ENCODE measurements around the gene NUAK1. TPM values are rescaled to one million over a fixed set of nuclear protein-coding genes. Genes with fewer than 3 reads are reported as not detected.

NUAK1 gene
- polyA plus RNA-seq, 2 donors = 0.73 to 0.82 TPM

DNA sequence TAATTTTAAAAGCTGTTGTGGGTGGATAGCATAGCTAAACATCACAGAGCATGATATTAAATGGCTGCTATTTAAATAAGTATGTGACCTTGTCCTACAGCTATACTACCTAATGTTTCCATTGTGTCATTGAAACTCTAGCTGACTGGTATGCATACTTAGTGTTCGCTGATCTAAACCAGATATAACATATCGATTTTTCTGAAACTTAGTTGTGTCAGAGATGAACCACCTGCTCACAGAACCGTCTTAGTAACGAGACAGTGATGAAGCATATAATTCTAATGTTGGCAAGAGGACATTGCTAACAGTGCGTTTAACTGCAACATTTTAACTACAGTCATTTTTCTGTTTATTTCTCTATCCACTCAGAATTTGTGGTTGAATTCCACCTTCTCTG, 36.1 kb upstream of the NUAK1 start:
- Histone ChIP-seq H3K27me3 (ENCODE audit: control insufficient read depth in 1 of 2, insufficient read depth in 2 of 2, low read length in 2 of 2) (peaks cover 0 to 3% of the 10 kb centered on the region in 2 donors), H3K27ac (ENCODE audit: low read depth in 2 of 2, low read length in 1 of 2) (no peak overlapping the region), H3K4me3 (ENCODE audit: low read depth in 1 of 2, low read length in 2 of 2) (no peak overlapping the region), H3K9me3 (ENCODE audit: control insufficient read depth in 2 of 2, insufficient read depth in 1 of 2, low read depth in 1 of 2, low read length in 1 of 2) (no peaks in the 10 kb centered on the region), H3K4me1 (ENCODE audit: control insufficient read depth in 2 of 2, insufficient read depth in 2 of 2, low read length in 1 of 2) (peaks cover 0 to 2% of the 10 kb centered on the region in 2 donors), H3K36me3 (ENCODE audit: control insufficient read depth in 2 of 2, insufficient read depth in 2 of 2, low read length in 1 of 2) (no peaks in the 10 kb centered on the region)
- 77 to 79% methylated on average over 5 of the region's 5 CpGs for WGBS, 2 donors

DNA sequence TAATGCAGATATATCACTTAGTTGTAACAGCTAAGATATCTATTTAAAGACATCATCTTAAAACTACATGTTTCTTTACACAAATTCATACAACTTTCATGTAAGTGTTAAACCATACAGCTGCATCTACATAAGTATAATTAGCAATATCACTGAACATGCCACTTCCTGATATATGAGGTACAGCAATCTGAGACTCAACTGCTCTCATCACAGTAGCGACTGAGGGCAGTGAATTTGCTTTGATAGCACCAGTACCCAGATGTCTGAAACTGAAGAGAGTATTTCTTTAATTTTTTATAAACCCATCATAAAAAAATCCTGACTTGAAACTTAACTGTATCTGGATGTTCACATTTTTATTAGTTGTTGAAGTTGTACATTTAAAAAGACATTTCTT, 34.7 kb upstream of the NUAK1 start:
- H3K4me1 ChIP-seq (ENCODE audit: control insufficient read depth in 2 of 2, insufficient read depth in 2 of 2, low read length in 1 of 2) = no peaks in the 10 kb centered on the region
- H3K4me3 ChIP-seq (ENCODE audit: low read depth in 1 of 2, low read length in 2 of 2) = no peak overlapping the region
- peaks cover 0 to 2% of the 10 kb centered on the region in 2 donors for H3K9me3 ChIP-seq (ENCODE audit: control insufficient read depth in 2 of 2, insufficient read depth in 1 of 2, low read depth in 1 of 2, low read length in 1 of 2)
- 75 to 87% methylated on average over 1 of the region's 1 CpG for WGBS, 2 donors
- no peak overlapping the region for H3K27ac ChIP-seq (ENCODE audit: low read depth in 2 of 2, low read length in 1 of 2)
- H3K27me3 ChIP-seq (ENCODE audit: control insufficient read depth in 1 of 2, insufficient read depth in 2 of 2, low read length in 2 of 2) = peaks cover 0 to 3% of the 10 kb centered on the region in 2 donors
- no peaks in the 10 kb centered on the region for H3K36me3 ChIP-seq (ENCODE audit: control insufficient read depth in 2 of 2, insufficient read depth in 2 of 2, low read length in 1 of 2)

- 71 to 72% methylated on average over 4 of the region's 4 CpGs for WGBS, 2 donors
- Histone ChIP-seq H3K36me3 (ENCODE audit: control insufficient read depth in 2 of 2, insufficient read depth in 2 of 2, low read length in 1 of 2) (no peaks in the 10 kb centered on the region), H3K9me3 (ENCODE audit: control insufficient read depth in 2 of 2, insufficient read depth in 1 of 2, low read depth in 1 of 2, low read length in 1 of 2) (peaks cover 0 to 2% of the 10 kb centered on the region in 2 donors), H3K4me1 (ENCODE audit: control insufficient read depth in 2 of 2, insufficient read depth in 2 of 2, low read length in 1 of 2) (no peaks in the 10 kb centered on the region), H3K27me3 (ENCODE audit: control insufficient read depth in 1 of 2, insufficient read depth in 2 of 2, low read length in 2 of 2) (no peaks in the 10 kb centered on the region), H3K27ac (ENCODE audit: low read depth in 2 of 2, low read length in 1 of 2) (no peak overlapping the region), H3K4me3 (ENCODE audit: low read depth in 1 of 2, low read length in 2 of 2) (no peak overlapping the region)
Measured at GRCh38 chr12:106171117-106171750, 32.5 kb upstream of the NUAK1 start.

DNA sequence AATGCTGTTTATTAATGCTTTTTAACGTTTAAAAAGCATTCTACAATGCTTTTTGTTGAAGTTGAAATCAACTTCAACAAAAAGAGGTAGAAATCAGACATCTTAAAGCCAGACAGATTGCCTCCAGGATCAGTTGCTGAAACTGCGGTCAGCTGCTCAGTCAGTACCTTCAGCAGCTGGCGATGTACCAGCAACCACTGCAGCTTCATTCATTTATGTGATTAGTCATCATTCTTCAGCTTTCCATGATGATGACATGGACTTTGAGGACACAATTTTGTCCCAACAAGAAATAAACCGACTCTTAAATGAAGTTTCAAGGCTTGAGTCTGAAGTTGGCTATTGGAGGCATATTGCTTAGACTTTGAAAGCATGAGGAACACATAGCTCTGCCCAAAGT, 31.5 kb upstream of the NUAK1 start:
- Histone ChIP-seq H3K4me3 (ENCODE audit: low read depth in 1 of 2, low read length in 2 of 2) (no peak overlapping the region), H3K4me1 (ENCODE audit: control insufficient read depth in 2 of 2, insufficient read depth in 2 of 2, low read length in 1 of 2) (no peaks in the 10 kb centered on the region)
- WGBS, 2 donors = 57% methylated on average over 4 of the region's 4 CpGs

GRCh38 chr12:106163712-106164111, 25.0 kb upstream of the NUAK1 start:
- H3K4me1 ChIP-seq (ENCODE audit: control insufficient read depth in 2 of 2, insufficient read depth in 2 of 2, low read length in 1 of 2) = no peaks in the 10 kb centered on the region
- WGBS, 2 donors = 90 to 93% methylated on average over 3 of the region's 3 CpGs
- H3K27me3 ChIP-seq (ENCODE audit: control insufficient read depth in 1 of 2, insufficient read depth in 2 of 2, low read length in 2 of 2) = no peaks in the 10 kb centered on the region
- H3K9me3 ChIP-seq (ENCODE audit: control insufficient read depth in 2 of 2, insufficient read depth in 1 of 2, low read depth in 1 of 2, low read length in 1 of 2) = no peaks in the 10 kb centered on the region
- no peak overlapping the region for H3K4me3 ChIP-seq (ENCODE audit: low read depth in 1 of 2, low read length in 2 of 2)
- peaks cover 0 to 2% of the 10 kb centered on the region in 2 donors for H3K36me3 ChIP-seq (ENCODE audit: control insufficient read depth in 2 of 2, insufficient read depth in 2 of 2, low read length in 1 of 2)
- no peak overlapping the region for H3K27ac ChIP-seq (ENCODE audit: low read depth in 2 of 2, low read length in 1 of 2)

More for the DNA sequence above, 31.5 kb upstream of the NUAK1 start:
- Histone ChIP-seq H3K27ac (ENCODE audit: low read depth in 2 of 2, low read length in 1 of 2) (no peak overlapping the region), H3K9me3 (ENCODE audit: control insufficient read depth in 2 of 2, insufficient read depth in 1 of 2, low read depth in 1 of 2, low read length in 1 of 2) (peaks cover 0 to 2% of the 10 kb centered on the region in 2 donors), H3K27me3 (ENCODE audit: control insufficient read depth in 1 of 2, insufficient read depth in 2 of 2, low read length in 2 of 2) (no peaks in the 10 kb centered on the region), H3K36me3 (ENCODE audit: control insufficient read depth in 2 of 2, insufficient read depth in 2 of 2, low read length in 1 of 2) (no peaks in the 10 kb centered on the region)

GRCh38 chr12:106161491-106161890, 22.7 kb upstream of the NUAK1 start:
- no peaks in the 10 kb centered on the region for H3K27me3 ChIP-seq (ENCODE audit: control insufficient read depth in 1 of 2, insufficient read depth in 2 of 2, low read length in 2 of 2)
- H3K36me3 ChIP-seq (ENCODE audit: control insufficient read depth in 2 of 2, insufficient read depth in 2 of 2, low read length in 1 of 2) = peaks cover 0 to 2% of the 10 kb centered on the region in 2 donors
- WGBS, 2 donors = 87 to 88% methylated on average over 2 of the region's 2 CpGs
- no peak overlapping the region for H3K27ac ChIP-seq (ENCODE audit: low read depth in 2 of 2, low read length in 1 of 2)
- no peaks in the 10 kb centered on the region for H3K9me3 ChIP-seq (ENCODE audit: control insufficient read depth in 2 of 2, insufficient read depth in 1 of 2, low read depth in 1 of 2, low read length in 1 of 2)
- H3K4me1 ChIP-seq (ENCODE audit: control insufficient read depth in 2 of 2, insufficient read depth in 2 of 2, low read length in 1 of 2) = no peaks in the 10 kb centered on the region
- no peak overlapping the region for H3K4me3 ChIP-seq (ENCODE audit: low read depth in 1 of 2, low read length in 2 of 2)

DNA sequence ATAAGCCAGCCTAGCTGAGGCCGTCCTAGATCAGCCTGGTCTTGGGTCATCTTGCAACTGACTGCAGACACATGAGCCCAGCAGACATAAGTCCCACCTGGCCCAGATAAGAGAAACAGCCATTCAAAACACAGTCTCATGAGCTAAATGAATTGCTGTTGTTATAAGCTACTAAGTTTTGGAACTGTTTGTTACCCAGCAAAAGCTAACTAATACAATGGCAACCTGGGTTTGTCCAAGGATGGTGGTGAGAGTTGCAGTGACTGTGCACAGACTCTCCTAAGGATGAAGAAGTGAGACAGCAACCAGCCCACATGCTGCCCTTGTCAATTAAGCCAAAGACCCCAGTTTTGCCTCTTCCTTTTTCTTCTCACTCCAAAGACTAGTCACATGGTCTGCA, 22.2 kb upstream of the NUAK1 start:
- Histone ChIP-seq H3K4me1 (ENCODE audit: control insufficient read depth in 2 of 2, insufficient read depth in 2 of 2, low read length in 1 of 2) (no peaks in the 10 kb centered on the region), H3K27me3 (ENCODE audit: control insufficient read depth in 1 of 2, insufficient read depth in 2 of 2, low read length in 2 of 2) (no peaks in the 10 kb centered on the region), H3K36me3 (ENCODE audit: control insufficient read depth in 2 of 2, insufficient read depth in 2 of 2, low read length in 1 of 2) (peaks cover 0 to 2% of the 10 kb centered on the region in 2 donors), H3K27ac (ENCODE audit: low read depth in 2 of 2, low read length in 1 of 2) (no peak overlapping the region), H3K4me3 (ENCODE audit: low read depth in 1 of 2, low read length in 2 of 2) (no peak overlapping the region), H3K9me3 (ENCODE audit: control insufficient read depth in 2 of 2, insufficient read depth in 1 of 2, low read depth in 1 of 2, low read length in 1 of 2) (no peaks in the 10 kb centered on the region)
- WGBS, 2 donors = 98 to 100% methylated on average over 1 of the region's 1 CpG

DNA sequence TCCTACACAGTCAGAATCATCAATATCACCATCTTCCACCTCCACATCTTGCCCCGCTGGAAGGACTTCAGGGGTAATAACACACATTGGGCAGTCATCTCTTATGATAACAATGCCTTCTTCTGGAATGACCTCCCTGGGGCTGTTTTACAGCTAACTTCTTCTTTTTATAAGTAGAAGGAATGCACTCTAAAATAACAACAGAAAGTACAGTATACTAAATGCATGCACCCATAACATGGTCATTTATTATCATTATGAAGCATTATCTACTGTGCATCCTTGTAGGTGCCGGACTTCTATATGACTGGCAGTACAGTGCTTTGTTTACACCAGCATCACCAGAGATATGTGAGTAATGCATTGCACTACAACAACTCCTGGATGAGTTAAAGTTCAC, 19.0 kb upstream of the NUAK1 start:
- H3K27ac ChIP-seq (ENCODE audit: low read depth in 2 of 2, low read length in 1 of 2) = no peak overlapping the region
- H3K36me3 ChIP-seq (ENCODE audit: control insufficient read depth in 2 of 2, insufficient read depth in 2 of 2, low read length in 1 of 2) = no peaks in the 10 kb centered on the region
- 93 to 95% methylated on average over 2 of the region's 2 CpGs for WGBS, 2 donors
- H3K9me3 ChIP-seq (ENCODE audit: control insufficient read depth in 2 of 2, insufficient read depth in 1 of 2, low read depth in 1 of 2, low read length in 1 of 2) = no peaks in the 10 kb centered on the region
- H3K4me3 ChIP-seq (ENCODE audit: low read depth in 1 of 2, low read length in 2 of 2) = no peak overlapping the region
- no peaks in the 10 kb centered on the region for H3K4me1 ChIP-seq (ENCODE audit: control insufficient read depth in 2 of 2, insufficient read depth in 2 of 2, low read length in 1 of 2)
- no peaks in the 10 kb centered on the region for H3K27me3 ChIP-seq (ENCODE audit: control insufficient read depth in 1 of 2, insufficient read depth in 2 of 2, low read length in 2 of 2)

DNA sequence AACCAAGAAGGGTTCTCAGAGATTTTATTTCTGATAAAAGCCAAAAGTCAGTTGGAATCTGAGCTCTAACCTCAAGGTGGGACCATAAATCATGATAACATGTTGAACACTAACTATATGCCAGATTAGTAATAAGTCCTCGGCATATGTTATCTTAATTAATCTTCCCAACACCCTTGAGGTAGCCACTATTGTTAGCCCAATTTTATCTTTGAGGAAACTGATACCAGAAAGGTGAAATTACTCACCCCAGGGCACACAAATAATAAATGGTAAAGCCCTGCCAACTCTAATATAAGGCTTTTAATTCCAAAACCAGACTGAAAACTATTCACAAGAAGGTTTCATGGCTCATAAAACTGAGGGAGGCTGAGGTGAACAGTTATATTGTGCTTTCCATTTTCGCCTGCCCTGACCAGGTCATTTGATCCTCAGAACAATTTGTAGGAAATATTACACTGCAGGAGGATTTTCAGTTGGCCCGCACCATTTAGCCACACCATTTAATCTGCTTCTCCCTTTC, 16.1 kb upstream of the NUAK1 start:
- Histone ChIP-seq H3K36me3 (ENCODE audit: control insufficient read depth in 2 of 2, insufficient read depth in 2 of 2, low read length in 1 of 2) (no peaks in the 10 kb centered on the region), H3K4me3 (ENCODE audit: low read depth in 1 of 2, low read length in 2 of 2) (no peak overlapping the region), H3K9me3 (ENCODE audit: control insufficient read depth in 2 of 2, insufficient read depth in 1 of 2, low read depth in 1 of 2, low read length in 1 of 2) (no peaks in the 10 kb centered on the region), H3K4me1 (ENCODE audit: control insufficient read depth in 2 of 2, insufficient read depth in 2 of 2, low read length in 1 of 2) (no peaks in the 10 kb centered on the region), H3K27ac (ENCODE audit: low read depth in 2 of 2, low read length in 1 of 2) (no peak overlapping the region), H3K27me3 (ENCODE audit: control insufficient read depth in 1 of 2, insufficient read depth in 2 of 2, low read length in 2 of 2) (no peaks in the 10 kb centered on the region)
- WGBS, 2 donors = 64 to 67% methylated on average over 3 of the region's 3 CpGs

GRCh38 chr12:106152334-106152733, 13.6 kb upstream of the NUAK1 start:
- no peaks in the 10 kb centered on the region for H3K4me1 ChIP-seq (ENCODE audit: control insufficient read depth in 2 of 2, insufficient read depth in 2 of 2, low read length in 1 of 2)
- no peaks in the 10 kb centered on the region for H3K36me3 ChIP-seq (ENCODE audit: control insufficient read depth in 2 of 2, insufficient read depth in 2 of 2, low read length in 1 of 2)
- no peaks in the 10 kb centered on the region for H3K9me3 ChIP-seq (ENCODE audit: control insufficient read depth in 2 of 2, insufficient read depth in 1 of 2, low read depth in 1 of 2, low read length in 1 of 2)
- H3K27ac ChIP-seq (ENCODE audit: low read depth in 2 of 2, low read length in 1 of 2) = no peak overlapping the region
- WGBS, 2 donors = 60 to 72% methylated on average over 4 of the region's 4 CpGs
- H3K4me3 ChIP-seq (ENCODE audit: low read depth in 1 of 2, low read length in 2 of 2) = no peak overlapping the region
- no peaks in the 10 kb centered on the region for H3K27me3 ChIP-seq (ENCODE audit: control insufficient read depth in 1 of 2, insufficient read depth in 2 of 2, low read length in 2 of 2)
